Measurements from ENCODE around the gene CBX2. TPM values are rescaled to one million over a fixed set of nuclear protein-coding genes. Genes with fewer than 3 reads are reported as not detected.
A peak's percentile ranks its signal among the peaks of the same experiment; 100 is the strongest.

The CBX2 gene
- total RNA-seq (2021; fragmentation: NEBNext Ultra II Directional; extraction: Animal tissue kit (Norgen Biotek cat#: 25700)): 1 to 10 TPM in 5 of 6 experiments, under 1 TPM in 1; 0.75 to 2.0 (median 1.4) TPM
- long read RNA-seq, partial matches to known transcripts: 0 of 1 reads
- long read RNA-seq, other reads (novel, unspliced or antisense): 0 of 1 reads

GRCh38 chr17:79777894-79778503 lies at the start of gene CBX2:
TSS of gene CBX2 (plus strand) at chr17:79778148. CDS start at chr17:79778236, 88 bp downstream.
- Mint-ChIP-seq H3K27me3 (ENCODE audit: insufficient read depth) (peaks cover 40% of the 10 kb centered on the region), H3K9me3 (no peaks in the 10 kb centered on the region), H3K36me3 (ENCODE audit: low read depth) (no peaks in the 10 kb centered on the region), H3K4me3 (peak within 1 kb of the TSS; percentile 80), H3K27ac (no peak within 1 kb of the TSS; the same call in 1 of the 2 replicates), H3K4me1 (ENCODE audit: low read depth) (no peaks in the 10 kb centered on the region; the same call in 1 of the 2 replicates)
- TF ChIP-seq CTCF (IDR thresholded peaks at IDR 0.05): no peak
- peak; percentile 56 for DNase-seq

GRCh38 chr17:79728169-79728907 lies 49.6 kb upstream of the CBX2 start:
- peak overlapping the region; percentile 58; the same call in 1 of the 2 replicates for H3K27ac Mint-ChIP-seq
- H3K9me3 Mint-ChIP-seq: no peaks in the 10 kb centered on the region
- peak overlapping the region; percentile 79; the same call in 1 of the 2 replicates for H3K4me3 Mint-ChIP-seq
- no peak for TF ChIP-seq CTCF (IDR thresholded peaks at IDR 0.05)
- no peaks in the 10 kb centered on the region for H3K4me1 Mint-ChIP-seq (ENCODE audit: low read depth)
- H3K36me3 Mint-ChIP-seq (ENCODE audit: low read depth): no peaks in the 10 kb centered on the region
- peak; percentile 89 for DNase-seq
- H3K27me3 Mint-ChIP-seq (ENCODE audit: insufficient read depth): peaks cover 5% of the 10 kb centered on the region

GRCh38 chr17:79728908-79729471 lies 49.0 kb upstream of the CBX2 start:
- no peak for TF ChIP-seq CTCF (IDR thresholded peaks at IDR 0.05)

GRCh38 chr17:79729761-79730160 lies 48.2 kb upstream of the CBX2 start:
- no peak for TF ChIP-seq CTCF (IDR thresholded peaks at IDR 0.05)
- Mint-ChIP-seq H3K4me1 (ENCODE audit: low read depth) (no peaks in the 10 kb centered on the region), H3K27ac (no peak overlapping the region), H3K27me3 (ENCODE audit: insufficient read depth) (peaks cover 9% of the 10 kb centered on the region), H3K9me3 (no peaks in the 10 kb centered on the region), H3K4me3 (no peak overlapping the region), H3K36me3 (ENCODE audit: low read depth) (no peaks in the 10 kb centered on the region)
- DNase-seq: no peak

More at GRCh38 chr17:79728908-79729471, 49.0 kb upstream of the CBX2 start:
- Mint-ChIP-seq H3K9me3 (no peaks in the 10 kb centered on the region), H3K27me3 (ENCODE audit: insufficient read depth) (peaks cover 5% of the 10 kb centered on the region), H3K4me3 (no peak overlapping the region), H3K36me3 (ENCODE audit: low read depth) (no peaks in the 10 kb centered on the region), H3K27ac (no peak overlapping the region; the same call in 1 of the 2 replicates), H3K4me1 (ENCODE audit: low read depth) (no peaks in the 10 kb centered on the region)
- DNase-seq: no peak

GRCh38 chr17:79730437-79730768 lies 47.5 kb upstream of the CBX2 start:
- H3K36me3 Mint-ChIP-seq (ENCODE audit: low read depth): no peaks in the 10 kb centered on the region
- H3K27ac Mint-ChIP-seq: no peak overlapping the region
- H3K9me3 Mint-ChIP-seq: no peaks in the 10 kb centered on the region
- no peaks in the 10 kb centered on the region for H3K4me1 Mint-ChIP-seq (ENCODE audit: low read depth)
- peaks cover 11% of the 10 kb centered on the region for H3K27me3 Mint-ChIP-seq (ENCODE audit: insufficient read depth)
- DNase-seq: no peak
- H3K4me3 Mint-ChIP-seq: no peak overlapping the region
- no peak for TF ChIP-seq CTCF (IDR thresholded peaks at IDR 0.05)

Measured in HFFc6 (cell line).